Measurements from ENCODE around the gene YPEL2.

The YPEL2 gene

DNA sequence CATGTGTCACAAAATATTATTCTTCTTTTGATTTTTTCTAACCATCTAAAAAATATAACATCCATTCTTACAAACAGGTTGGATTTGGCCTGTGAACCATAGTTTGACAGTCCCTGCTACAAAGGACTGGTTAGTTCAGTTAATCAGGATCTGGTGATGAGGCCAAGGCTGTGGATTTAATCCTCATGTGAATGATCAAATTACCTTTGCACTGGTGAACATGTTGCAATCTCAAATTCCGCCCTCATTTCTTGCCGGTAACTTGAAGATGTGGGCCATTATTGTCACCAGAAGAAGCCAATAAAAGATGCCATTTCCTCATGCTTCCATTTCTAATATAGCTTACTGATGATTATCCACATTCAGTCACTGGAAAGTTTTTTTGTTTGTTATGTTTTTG lies 35.3 kb upstream of the YPEL2 start:
- DNase-seq (ENCODE audit: low read depth): no peak
- TF ChIP-seq, protein P1, sequence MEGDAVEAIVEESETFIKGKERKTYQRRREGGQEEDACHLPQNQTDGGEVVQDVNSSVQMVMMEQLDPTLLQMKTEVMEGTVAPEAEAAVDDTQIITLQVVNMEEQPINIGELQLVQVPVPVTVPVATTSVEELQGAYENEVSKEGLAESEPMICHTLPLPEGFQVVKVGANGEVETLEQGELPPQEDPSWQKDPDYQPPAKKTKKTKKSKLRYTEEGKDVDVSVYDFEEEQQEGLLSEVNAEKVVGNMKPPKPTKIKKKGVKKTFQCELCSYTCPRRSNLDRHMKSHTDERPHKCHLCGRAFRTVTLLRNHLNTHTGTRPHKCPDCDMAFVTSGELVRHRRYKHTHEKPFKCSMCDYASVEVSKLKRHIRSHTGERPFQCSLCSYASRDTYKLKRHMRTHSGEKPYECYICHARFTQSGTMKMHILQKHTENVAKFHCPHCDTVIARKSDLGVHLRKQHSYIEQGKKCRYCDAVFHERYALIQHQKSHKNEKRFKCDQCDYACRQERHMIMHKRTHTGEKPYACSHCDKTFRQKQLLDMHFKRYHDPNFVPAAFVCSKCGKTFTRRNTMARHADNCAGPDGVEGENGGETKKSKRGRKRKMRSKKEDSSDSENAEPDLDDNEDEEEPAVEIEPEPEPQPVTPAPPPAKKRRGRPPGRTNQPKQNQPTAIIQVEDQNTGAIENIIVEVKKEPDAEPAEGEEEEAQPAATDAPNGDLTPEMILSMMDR (IDR thresholded peaks at IDR 0.05; ENCODE audit: control insufficient read depth, insufficient read depth, low read depth, low read length, missing control alignments): no peak
- no peak overlapping the region for H3K4me3 ChIP-seq (ENCODE audit: control insufficient read depth, low read depth, low read length)

DNA sequence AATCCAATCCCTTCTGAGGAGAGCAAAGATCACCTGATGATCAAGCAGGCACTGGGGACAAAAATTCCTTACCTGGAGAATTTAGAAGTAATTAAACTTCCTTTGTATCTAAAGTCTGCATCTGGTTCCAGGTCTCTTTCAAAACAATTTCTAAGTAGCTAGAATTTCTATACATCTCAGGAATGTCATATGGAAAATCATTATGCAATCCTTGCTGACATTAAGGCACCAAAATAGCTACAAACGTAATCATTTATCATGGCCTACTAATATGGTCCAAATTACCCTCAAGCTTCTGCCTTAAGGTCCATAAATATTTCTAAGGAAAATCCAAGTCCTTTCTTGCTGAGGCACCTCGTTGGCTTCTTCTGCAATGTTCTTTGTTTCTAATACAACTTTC lies 32.9 kb upstream of the YPEL2 start:
- TF ChIP-seq, protein P1 (IDR thresholded peaks at IDR 0.05; ENCODE audit: control insufficient read depth, insufficient read depth, low read depth, low read length, missing control alignments): no peak
- no peak for DNase-seq (ENCODE audit: low read depth)
- no peak overlapping the region for H3K4me3 ChIP-seq (ENCODE audit: control insufficient read depth, low read depth, low read length)

DNA sequence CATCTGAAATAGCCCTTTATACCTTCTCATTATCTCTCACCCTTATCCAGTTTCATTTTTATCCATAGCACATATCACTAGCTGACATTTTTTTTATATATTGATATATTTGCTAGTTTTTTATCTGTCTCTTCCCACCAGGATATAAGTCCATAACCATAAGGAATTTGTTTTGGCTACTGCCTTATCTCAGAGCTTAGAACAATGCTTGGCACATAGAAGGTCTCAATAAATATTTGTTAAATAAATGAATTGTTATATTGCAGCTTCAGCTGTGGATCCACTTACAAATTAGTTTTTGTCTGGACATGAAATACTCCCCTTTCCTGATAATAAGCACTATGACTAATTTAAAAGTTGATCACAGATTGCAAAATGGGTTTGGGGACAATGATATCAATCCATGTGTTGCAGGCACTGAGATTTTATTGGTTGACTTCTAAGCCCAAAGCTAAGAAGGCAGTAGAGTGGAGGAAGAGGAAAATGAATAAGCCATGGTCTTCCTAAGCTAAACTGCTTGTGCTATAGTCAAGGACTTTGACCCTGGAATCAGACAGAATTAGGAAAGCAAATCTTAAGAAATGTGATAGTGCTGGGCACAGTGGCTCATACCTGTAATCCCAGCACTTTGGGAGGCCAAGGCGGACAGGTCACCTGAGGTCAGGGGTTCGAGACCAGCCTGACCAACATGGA lies 31.9 kb upstream of the YPEL2 start:
- no peak for DNase-seq (ENCODE audit: low read depth)
- H3K4me3 ChIP-seq (ENCODE audit: control insufficient read depth, low read depth, low read length): no peak overlapping the region
- TF ChIP-seq, protein P1 (IDR thresholded peaks at IDR 0.05; ENCODE audit: control insufficient read depth, insufficient read depth, low read depth, low read length, missing control alignments): no peak

DNA sequence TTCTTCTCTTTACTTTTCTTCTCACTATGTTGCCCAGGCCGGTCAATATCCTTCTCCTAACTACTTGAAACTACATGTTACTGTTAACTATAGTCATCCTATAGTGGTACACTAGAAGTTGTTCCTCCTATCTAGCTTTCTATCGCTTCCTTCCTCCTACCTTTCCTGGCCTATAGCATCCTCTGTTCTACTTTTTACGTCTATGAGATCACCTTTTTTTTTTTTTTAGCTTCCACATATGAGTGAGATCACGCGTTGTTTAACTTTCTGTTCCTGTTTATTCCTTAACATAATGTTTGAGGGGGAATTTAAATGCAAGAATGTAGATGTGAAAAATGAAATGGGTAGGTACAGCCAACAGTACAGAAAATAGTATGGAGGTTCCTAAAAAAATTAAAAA lies 30.5 kb upstream of the YPEL2 start:
- no peak for DNase-seq (ENCODE audit: low read depth)
- TF ChIP-seq, protein P1 (IDR thresholded peaks at IDR 0.05; ENCODE audit: control insufficient read depth, insufficient read depth, low read depth, low read length, missing control alignments): no peak
- H3K4me3 ChIP-seq (ENCODE audit: control insufficient read depth, low read depth, low read length): no peak overlapping the region

DNA sequence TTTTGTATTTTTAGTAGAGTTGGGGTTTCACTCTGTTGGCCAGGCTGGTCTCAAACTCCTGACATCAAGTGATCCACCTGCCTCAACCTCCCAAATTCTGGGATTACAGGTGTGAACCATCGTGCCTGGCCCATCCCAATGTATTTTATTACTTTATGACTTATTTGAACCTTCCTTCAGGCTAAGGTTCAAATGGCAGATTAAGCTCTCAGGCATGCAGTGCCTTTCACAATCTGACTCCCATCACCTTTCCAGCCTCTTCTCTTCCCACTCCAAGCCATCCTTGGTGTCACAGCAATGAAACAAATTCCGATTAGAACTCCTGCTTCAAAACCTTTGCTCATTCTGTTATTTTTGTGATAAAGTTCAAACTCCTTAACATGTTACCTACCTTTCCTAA lies 26.6 kb upstream of the YPEL2 start:
- TF ChIP-seq, protein P1 (IDR thresholded peaks at IDR 0.05; ENCODE audit: control insufficient read depth, insufficient read depth, low read depth, low read length, missing control alignments): no peak
- no peak overlapping the region for H3K4me3 ChIP-seq (ENCODE audit: control insufficient read depth, low read depth, low read length)
- no peak for DNase-seq (ENCODE audit: low read depth)

DNA sequence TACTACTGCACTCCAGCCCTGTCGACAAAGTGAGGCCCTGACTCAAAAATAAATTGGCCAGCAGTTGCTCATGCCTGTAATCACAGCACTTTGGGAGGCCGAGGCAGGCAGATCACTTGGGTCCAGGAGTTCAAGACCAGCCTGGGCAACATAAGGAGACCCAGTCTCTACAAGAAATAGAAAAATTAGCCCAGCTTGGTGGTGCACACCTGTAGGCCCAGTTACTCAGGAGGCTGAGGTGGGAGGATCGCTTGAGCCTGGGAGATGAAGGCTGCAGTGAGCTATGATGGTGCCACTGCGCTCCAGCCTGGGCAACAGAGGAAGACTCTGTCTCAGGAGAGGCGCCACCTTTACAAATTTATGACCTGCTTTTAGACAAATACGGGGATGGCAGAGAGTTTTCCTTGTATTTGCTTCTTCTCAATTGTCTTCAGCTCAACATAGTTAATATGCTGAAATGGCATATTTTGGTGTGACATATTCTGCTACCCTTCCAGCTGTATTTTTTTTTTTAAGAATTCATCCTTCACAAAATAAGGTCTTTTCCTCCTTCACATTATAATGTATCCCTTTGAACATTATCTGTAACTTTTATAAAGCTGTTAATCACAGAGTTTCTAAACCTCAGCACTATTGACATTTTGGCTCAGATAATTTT lies 21.1 kb upstream of the YPEL2 start:
- H3K4me3 ChIP-seq (ENCODE audit: control insufficient read depth, low read depth, low read length): no peak overlapping the region
- DNase-seq (ENCODE audit: low read depth): no peak
- TF ChIP-seq, protein P1 (IDR thresholded peaks at IDR 0.05; ENCODE audit: control insufficient read depth, insufficient read depth, low read depth, low read length, missing control alignments): no peak
